Gastrocnemius medialis (tissue), 4 donors: ENCODE data around the gene GABRG3. TPM values are rescaled to one million over a fixed set of nuclear protein-coding genes. Genes with fewer than 3 reads are reported as not detected.
"Not testable (repeated sequence)": the region's sequence is repeated elsewhere in the genome, so short reads cannot be mapped to it uniquely, and the experiment has no call there.

Experiments
- ATAC-seq, 2 donors: fragments of 150-250 bp; one replicate each; pipeline ENCODE4 v1.9.1; 2016
- DNase-seq, 2 donors: peaks; one replicate each; pipeline ENCODE4 v3.0.0-alpha.2; 2019
- H3K27ac ChIP-seq, 4 donors: fragments of 200-600 bp; sonication (generic); 1 replicate in 1 of 4; 2 replicates in 3 of 4; pipeline ENCODE4 v1.5.1; 2016 to 2018; ENCODE audit warnings: mild to moderate bottlenecking in 2 of 4, moderate library complexity in 1 of 4
- H3K27me3 ChIP-seq, 3 donors: fragments of 200-600 bp; sonication (generic) in 2 of 3; 1 replicate in 1 of 3; 2 replicates in 2 of 3; pipeline versions ENCODE4 v1.5.1 to v1.6.0; 2016 to 2019; ENCODE audit warnings: mild to moderate bottlenecking in 1 of 3, moderate library complexity in 1 of 3
- H3K36me3 ChIP-seq, 2 donors: fragments of 200-600 bp; sonication (generic) in 1 of 2; one replicate each; pipeline ENCODE4 v1.5.1; 2017 to 2018
- H3K4me1 ChIP-seq, 2 donors: fragments of 200-600 bp; sonication (generic) in 1 of 2; one replicate each; pipeline ENCODE4 v1.5.1; 2016 to 2017; ENCODE audit warnings: mild to moderate bottlenecking in 2 of 2
- H3K4me3 ChIP-seq, 4 donors: fragments of 200-600 bp; sonication (generic) in 3 of 4; 1 replicate in 1 of 4; 2 replicates in 3 of 4; pipeline ENCODE4 v1.5.1; 2016 to 2019; ENCODE audit warnings: mild to moderate bottlenecking in 2 of 4
- H3K9me3 ChIP-seq, 3 donors: fragments of 200-600 bp; sonication (generic) in 2 of 3; 1 replicate in 1 of 3; 2 replicates in 2 of 3; pipeline ENCODE4 v1.5.1; 2016 to 2019
- POLR2A ChIP-seq, 2 donors: fragments of 450-650 bp; IDR thresholded peaks; one replicate each; pipeline ENCODE4 v1.6.1; 2017; ENCODE audit warnings: antibody characterized with exemption in 2 of 2, mild to moderate bottlenecking in 2 of 2, moderate library complexity in 2 of 2
- in situ Hi-C, 4 donors: fragments of 200-750 bp; cut with MboI; loops; one replicate each; pipeline versions ENCODE4 v1.15.0 to v1.8.0; 2017; ENCODE audit warnings: low sequenced_read_pairs in 4 of 4
- intact Hi-C: fragments of 100-400 bp; cut with DNase I; formaldehyde crosslinking; loops from one replicate; pipeline ENCODE4 v1.15.1; 2023; ENCODE audit warnings: low total_unique reads
- total RNA-seq, 4 donors: library from RNA; depleted of rRNA; stranded (reverse); fragments of >200 nt; gene quantifications; one replicate each; pipeline versions ENCODE4 v1.1.0 to v1.2.3, GENCODE V29; 2016
- TF ChIP-seq, protein P1 (sequence below), 5 experiments: fragments of 450-650 bp in 3 of 5; fragments of 200-600 bp in 2 of 5; sonication (generic) in 2 of 5; IDR thresholded peaks in 4 of 5; conservative IDR thresholded peaks in 1 of 5; 1 replicate in 4 of 5; 2 replicates in 1 of 5; pipeline ENCODE4 v1.5.1; 2016 to 2019; ENCODE audit warnings: antibody characterized with exemption in 5 of 5, mild to moderate bottlenecking in 3 of 5, moderate library complexity in 3 of 5

The GABRG3 gene
- total RNA-seq, 4 donors from 2014 or later, result not detected

DNA sequence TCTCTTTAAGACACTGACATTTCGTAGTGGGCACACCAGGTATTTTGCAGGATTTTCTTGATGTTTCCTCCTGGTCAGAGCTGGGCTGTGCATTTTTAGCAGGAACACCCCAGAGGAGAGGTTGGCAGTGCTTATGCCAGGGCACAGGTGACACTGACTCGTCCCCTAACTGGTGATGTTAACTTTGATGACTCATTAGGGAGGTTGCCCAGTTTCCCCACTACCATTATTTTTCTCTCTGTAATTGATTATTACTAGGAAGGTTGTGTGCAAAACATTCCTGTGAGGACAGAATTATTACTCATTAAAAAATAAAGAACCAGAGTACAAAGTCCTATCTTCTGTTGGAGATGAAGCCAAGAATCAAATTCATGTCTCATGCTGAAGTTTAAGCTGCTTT lies 394.5 kb downstream of the GABRG3 start:
- DNase-seq (no peak), ATAC-seq (no peak)
- Histone ChIP-seq H3K27ac (no peak overlapping the region), H3K4me1 (no peaks in the 10 kb centered on the region), H3K4me3 (no peak overlapping the region), H3K36me3 (no peaks in the 10 kb centered on the region), H3K27me3 (no peaks in the 10 kb centered on the region), H3K9me3 (no peaks in the 10 kb centered on the region)
- no peak for TF ChIP-seq POLR2A (IDR thresholded peaks at IDR 0.05)
- TF ChIP-seq, protein P1, sequence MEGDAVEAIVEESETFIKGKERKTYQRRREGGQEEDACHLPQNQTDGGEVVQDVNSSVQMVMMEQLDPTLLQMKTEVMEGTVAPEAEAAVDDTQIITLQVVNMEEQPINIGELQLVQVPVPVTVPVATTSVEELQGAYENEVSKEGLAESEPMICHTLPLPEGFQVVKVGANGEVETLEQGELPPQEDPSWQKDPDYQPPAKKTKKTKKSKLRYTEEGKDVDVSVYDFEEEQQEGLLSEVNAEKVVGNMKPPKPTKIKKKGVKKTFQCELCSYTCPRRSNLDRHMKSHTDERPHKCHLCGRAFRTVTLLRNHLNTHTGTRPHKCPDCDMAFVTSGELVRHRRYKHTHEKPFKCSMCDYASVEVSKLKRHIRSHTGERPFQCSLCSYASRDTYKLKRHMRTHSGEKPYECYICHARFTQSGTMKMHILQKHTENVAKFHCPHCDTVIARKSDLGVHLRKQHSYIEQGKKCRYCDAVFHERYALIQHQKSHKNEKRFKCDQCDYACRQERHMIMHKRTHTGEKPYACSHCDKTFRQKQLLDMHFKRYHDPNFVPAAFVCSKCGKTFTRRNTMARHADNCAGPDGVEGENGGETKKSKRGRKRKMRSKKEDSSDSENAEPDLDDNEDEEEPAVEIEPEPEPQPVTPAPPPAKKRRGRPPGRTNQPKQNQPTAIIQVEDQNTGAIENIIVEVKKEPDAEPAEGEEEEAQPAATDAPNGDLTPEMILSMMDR (IDR thresholded peaks at IDR 0.05 in 4 of 5, conservative IDR thresholded peaks at IDR 0.05 in 1 of 5), result no peak
- intact Hi-C loops, result no loop called here
- in situ Hi-C loops, result loop anchor here in 1 of 4 donors (25.0 kb wide), 2 partner anchors 303 to 478 kb away; no protein-coding TSS in a partner anchor

DNA sequence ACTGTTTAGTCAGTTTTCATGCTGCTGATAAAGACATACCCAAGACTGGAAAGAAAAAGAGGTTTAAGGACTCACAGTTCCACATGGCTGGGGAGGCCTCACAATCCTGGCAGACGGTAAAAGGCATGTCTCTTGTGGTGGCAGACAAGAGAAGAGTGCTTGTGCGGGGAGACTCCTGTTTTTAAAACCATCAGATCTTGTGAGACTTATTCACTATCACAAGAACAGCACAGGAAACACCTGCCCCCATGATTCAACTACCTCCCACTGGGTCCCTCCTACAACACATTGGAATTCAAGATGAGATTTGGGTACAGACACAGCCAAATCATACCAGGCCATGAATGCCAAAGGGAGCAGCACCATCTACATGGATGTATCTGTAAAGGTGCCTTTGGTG lies 406.4 kb downstream of the GABRG3 start:
- ATAC-seq, H3K9me3 ChIP-seq, H3K4me3 ChIP-seq, H3K36me3 ChIP-seq, H3K4me1 ChIP-seq, in situ Hi-C loops, H3K27me3 ChIP-seq, H3K27ac ChIP-seq, intact Hi-C loops, DNase-seq: not testable (repeated sequence)

DNA sequence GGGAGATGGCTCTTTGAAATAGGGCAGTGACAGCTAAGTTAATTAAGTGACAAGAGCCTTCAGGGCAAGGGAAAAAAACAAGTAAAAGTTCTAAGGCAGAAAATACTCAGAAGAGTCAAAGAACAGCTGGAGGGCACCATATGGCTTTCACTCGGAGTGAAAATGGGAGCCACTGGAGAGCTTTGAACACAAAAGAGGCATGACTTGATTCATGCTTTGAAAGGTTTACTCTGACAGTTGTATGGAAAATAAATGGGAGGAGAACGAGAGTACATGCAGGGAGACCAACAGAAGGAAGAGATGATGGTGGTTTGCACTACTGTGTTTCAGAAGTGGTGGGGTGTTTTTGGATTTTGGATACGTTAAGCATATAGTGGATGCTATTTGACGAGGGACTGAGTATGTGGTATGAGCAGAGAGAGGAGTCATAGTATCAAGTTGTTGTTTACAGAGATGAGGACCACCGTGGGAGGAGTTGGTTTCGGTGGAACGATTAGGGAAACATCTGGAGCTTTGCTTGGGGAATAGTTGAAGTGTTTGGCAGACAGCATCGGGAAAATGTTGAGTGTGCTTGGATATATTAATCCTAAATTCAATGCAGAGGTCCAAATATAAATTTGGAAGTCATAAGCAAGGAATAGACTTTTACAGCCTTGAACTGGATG lies 411.5 kb downstream of the GABRG3 start:
- TF ChIP-seq, protein P1 (IDR thresholded peaks at IDR 0.05 in 4 of 5, conservative IDR thresholded peaks at IDR 0.05 in 1 of 5), result no peak
- in situ Hi-C loops, result no loop called here
- Histone ChIP-seq H3K9me3 (no peaks in the 10 kb centered on the region), H3K27ac (no peak overlapping the region), H3K27me3 (no peaks in the 10 kb centered on the region), H3K4me1 (no peaks in the 10 kb centered on the region), H3K36me3 (no peaks in the 10 kb centered on the region), H3K4me3 (no peak overlapping the region)
- intact Hi-C loops, result no loop called here
- no peak for DNase-seq
- no peak for ATAC-seq

DNA sequence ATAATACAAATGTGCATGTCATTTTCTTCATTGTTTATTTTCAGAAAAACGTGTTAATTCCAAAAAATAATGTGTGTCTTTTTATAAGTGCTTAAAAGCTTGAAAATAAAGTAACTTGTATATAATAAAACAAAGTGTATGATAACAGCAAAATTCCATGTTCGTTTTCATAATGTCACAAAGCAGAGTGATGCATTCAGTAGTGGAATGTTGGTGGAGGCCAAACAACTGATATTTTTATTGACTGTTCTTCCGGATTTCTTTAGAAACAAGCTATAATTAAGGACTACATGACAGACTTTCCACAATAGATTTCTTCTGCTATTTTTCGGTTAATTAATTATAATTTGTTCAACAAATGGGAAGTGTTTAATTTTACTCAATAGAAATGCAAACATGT lies 412.7 kb downstream of the GABRG3 start:
- intact Hi-C loops, result no loop called here
- ATAC-seq (no peak), DNase-seq (no peak)
- in situ Hi-C loops, result no loop called here
- Histone ChIP-seq H3K36me3 (no peaks in the 10 kb centered on the region), H3K4me1 (no peaks in the 10 kb centered on the region), H3K9me3 (no peaks in the 10 kb centered on the region), H3K4me3 (no peak overlapping the region), H3K27ac (no peak overlapping the region), H3K27me3 (no peaks in the 10 kb centered on the region)
- TF ChIP-seq POLR2A (IDR thresholded peaks at IDR 0.05), result no peak
- TF ChIP-seq, protein P1 (IDR thresholded peaks at IDR 0.05 in 4 of 5, conservative IDR thresholded peaks at IDR 0.05 in 1 of 5), result no peak

DNA sequence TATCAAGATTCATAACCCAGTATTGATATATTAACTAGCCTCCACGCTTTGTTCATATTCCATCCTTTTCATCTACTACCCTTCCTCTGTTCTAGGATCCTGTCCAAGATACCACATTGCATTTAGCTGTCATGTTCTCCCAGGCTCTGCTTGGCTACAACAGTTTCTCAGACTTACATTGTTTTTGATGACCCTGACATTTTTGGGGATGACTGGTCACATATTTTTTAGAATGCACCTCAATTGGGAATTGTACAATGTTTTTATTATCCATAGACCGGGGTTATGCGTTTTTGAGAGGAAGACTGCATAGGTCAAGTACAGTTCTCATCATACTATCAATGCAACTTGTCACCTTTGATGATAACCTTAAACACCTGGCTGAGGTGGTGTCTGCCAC lies 421.2 kb downstream of the GABRG3 start:
- Histone ChIP-seq H3K4me3 (no peak overlapping the region), H3K4me1 (no peaks in the 10 kb centered on the region), H3K27me3 (no peaks in the 10 kb centered on the region), H3K9me3 (no peaks in the 10 kb centered on the region), H3K36me3 (no peaks in the 10 kb centered on the region), H3K27ac (no peak overlapping the region)
- ATAC-seq (no peak), DNase-seq (no peak)
- in situ Hi-C loops, result no loop called here
- TF ChIP-seq, protein P1 (IDR thresholded peaks at IDR 0.05 in 4 of 5, conservative IDR thresholded peaks at IDR 0.05 in 1 of 5), result no peak
- TF ChIP-seq POLR2A (IDR thresholded peaks at IDR 0.05), result no peak
- intact Hi-C loops, result no loop called here
